ENCODE measurements around the gene SYNGAP1.

SYNGAP1 gene

GRCh38 chr6:33416386-33417127, 3.3 kb upstream of the SYNGAP1 start:
- no peak for TF ChIP-seq YY1 (IDR thresholded peaks at IDR 0.05; ENCODE audit: low read depth)
- TF ChIP-seq CEBPB (IDR thresholded peaks at IDR 0.05), result no peak
- no peak for TF ChIP-seq CREB1 (IDR thresholded peaks at IDR 0.05; ENCODE audit: low read depth)
- TF ChIP-seq EGR1 (IDR thresholded peaks at IDR 0.05), result no peak
- TF ChIP-seq ZBTB7A (IDR thresholded peaks at IDR 0.05; ENCODE audit: low read depth), result no peak
- no peak for TF ChIP-seq EP300 (IDR thresholded peaks at IDR 0.05; ENCODE audit: borderline replicate concordance)
- TF ChIP-seq FOXM1 (IDR thresholded peaks at IDR 0.05; ENCODE audit: borderline replicate concordance, low read depth), result no peak
- no peak for TF ChIP-seq MAX (IDR thresholded peaks at IDR 0.05)
- TF ChIP-seq TAF1 (IDR thresholded peaks at IDR 0.05; ENCODE audit: low read depth), result no peak
- no peak for TF ChIP-seq RAD21 (IDR thresholded peaks at IDR 0.05; ENCODE audit: low read depth)
- TF ChIP-seq REST (IDR thresholded peaks at IDR 0.05; ENCODE audit: low read depth), result no peak
- no peak for TF ChIP-seq USF1 (IDR thresholded peaks at IDR 0.05)

- TF ChIP-seq RAD21 (IDR thresholded peaks at IDR 0.05; ENCODE audit: low read depth) (no peak), EP300 (IDR thresholded peaks at IDR 0.05; ENCODE audit: borderline replicate concordance) (no peak), TEAD4 (IDR thresholded peaks at IDR 0.05) (no peak), TAF1 (IDR thresholded peaks at IDR 0.05; ENCODE audit: low read depth) (no peak), TCF12 (IDR thresholded peaks at IDR 0.05; ENCODE audit: low read depth) (no peak), EGR1 (IDR thresholded peaks at IDR 0.05) (no peak), YY1 (IDR thresholded peaks at IDR 0.05; ENCODE audit: low read depth) (no peak), USF1 (IDR thresholded peaks at IDR 0.05) (no peak), CEBPB (IDR thresholded peaks at IDR 0.05) (no peak), FOXM1 (IDR thresholded peaks at IDR 0.05; ENCODE audit: borderline replicate concordance, low read depth) (no peak), REST (IDR thresholded peaks at IDR 0.05; ENCODE audit: low read depth) (no peak), MAX (IDR thresholded peaks at IDR 0.05) (no peak), CREB1 (IDR thresholded peaks at IDR 0.05; ENCODE audit: low read depth) (no peak), NFIC (IDR thresholded peaks at IDR 0.05) (no peak), ZBTB7A (IDR thresholded peaks at IDR 0.05; ENCODE audit: low read depth) (no peak)
Measured at GRCh38 chr6:33417128-33417902, 2.5 kb upstream of the SYNGAP1 start.

GRCh38 chr6:33417903-33418689, 1.8 kb upstream of the SYNGAP1 start, which contains the start of gene CUTA:
TSS of gene CUTA (minus strand) at chr6:33418107. CDS start at chr6:33418000, 107 bp downstream.
- TF ChIP-seq RAD21 (IDR thresholded peaks at IDR 0.05; ENCODE audit: low read depth) (no peak), EP300 (IDR thresholded peaks at IDR 0.05; ENCODE audit: borderline replicate concordance) (no peak), MAX (IDR thresholded peaks at IDR 0.05) (peak; percentile 97), TEAD4 (IDR thresholded peaks at IDR 0.05) (peak; percentile 26; the same call in 1 of the 2 replicates), FOXM1 (IDR thresholded peaks at IDR 0.05; ENCODE audit: borderline replicate concordance, low read depth) (no peak), YY1 (IDR thresholded peaks at IDR 0.05; ENCODE audit: low read depth) (peak; percentile 76), CEBPB (IDR thresholded peaks at IDR 0.05) (no peak), TAF1 (IDR thresholded peaks at IDR 0.05; ENCODE audit: low read depth) (peak; percentile 35; the same call in 1 of the 2 replicates), ZBTB7A (IDR thresholded peaks at IDR 0.05; ENCODE audit: low read depth) (peak; percentile 86; the same call in 1 of the 2 replicates), REST (IDR thresholded peaks at IDR 0.05; ENCODE audit: low read depth) (no peak), EGR1 (IDR thresholded peaks at IDR 0.05) (no peak), NFIC (IDR thresholded peaks at IDR 0.05) (no peak), USF1 (IDR thresholded peaks at IDR 0.05) (peak; percentile 98), CREB1 (IDR thresholded peaks at IDR 0.05; ENCODE audit: low read depth) (no peak; the same call in none of the 2 replicates), TCF12 (IDR thresholded peaks at IDR 0.05; ENCODE audit: low read depth) (no peak)
